Karpas-422 (cell line): ENCODE results near the gene MBD1. TPM values are rescaled to one million over a fixed set of nuclear protein-coding genes. Genes with fewer than 3 reads are reported as not detected.
"Not testable (repeated sequence)": the region's sequence is repeated elsewhere in the genome, so short reads cannot be mapped to it uniquely, and the experiment has no call there.

ENCODE experiments used
- DNase-seq: peaks from one replicate; pipeline ENCODE4 v3.0.0-alpha.2; 2015
- H2AFZ ChIP-seq: fragments of 200-600 bp; sonication (generic); 2 replicates; pipeline ENCODE4 v1.6.1; 2014; ENCODE audit warnings: antibody characterized with exemption, low read length, mixed read lengths
- H3K27ac ChIP-seq: fragments of 200-600 bp; sonication (generic); 2 replicates; pipeline ENCODE4 v1.5.1; 2014; ENCODE audit warnings: mild to moderate bottlenecking, low read length, moderate library complexity
- H3K27me3 ChIP-seq: fragments of 200-600 bp; sonication (generic); 2 replicates; pipeline ENCODE4 v1.6.1; 2014; ENCODE audit warnings: low read length, mixed read lengths
- H3K36me3 ChIP-seq: fragments of 200-600 bp; sonication (generic); 2 replicates; pipeline ENCODE4 v1.6.1; 2014; ENCODE audit warnings: low read length, mixed read lengths; ENCODE audit not compliant: insufficient read depth
- H3K4me1 ChIP-seq: fragments of 200-600 bp; sonication (generic); 2 replicates; pipeline ENCODE4 v1.6.1; 2014; ENCODE audit warnings: mild to moderate bottlenecking, low read length, mixed read lengths
- H3K4me2 ChIP-seq: fragments of 200-600 bp; sonication (generic); 2 replicates; pipeline ENCODE4 v1.6.1; 2014; ENCODE audit warnings: low read length, low read depth, mild to moderate bottlenecking; ENCODE audit not compliant: poor library complexity, severe bottlenecking
- H3K4me3 ChIP-seq: fragments of 200-600 bp; sonication (generic); 2 replicates; pipeline ENCODE4 v1.5.1; 2014; ENCODE audit warnings: mild to moderate bottlenecking, antibody characterized with exemption, low read length, mixed read lengths
- H3K79me2 ChIP-seq: fragments of 200-600 bp; sonication (generic); 2 replicates; pipeline ENCODE4 v1.6.1; 2014; ENCODE audit warnings: mild to moderate bottlenecking, low read length, mixed read lengths
- H3K9ac ChIP-seq: fragments of 200-600 bp; sonication (generic); 2 replicates; pipeline ENCODE4 v1.6.0; 2014; ENCODE audit warnings: low read length
- H3K9me2 ChIP-seq: fragments of 200-600 bp; sonication (generic), shearing (Covaris generic); replicated peaks from 2 replicates; pipeline ENCODE4 v1.6.0; 2014; ENCODE audit warnings: mild to moderate bottlenecking, low read length, moderate library complexity; ENCODE audit not compliant: insufficient read depth
- H3K9me3 ChIP-seq: fragments of 300-700, 200-600 bp; sonication (generic); 2 replicates; pipeline ENCODE4 v1.6.1; 2014; ENCODE audit warnings: low read length, mixed read lengths
- H4K20me1 ChIP-seq: fragments of 200-600 bp; sonication (generic); 2 replicates; pipeline ENCODE4 v1.6.1; 2014; ENCODE audit warnings: mild to moderate bottlenecking, antibody characterized with exemption, low read length, low read depth; ENCODE audit not compliant: insufficient read depth
- small RNA-seq: library from RNA; depleted of rRNA; stranded (forward); fragments of <200 nt; gene quantifications from one replicate; pipeline ENCODE3, GENCODE V24; 2014
- total RNA-seq: library from RNA; depleted of rRNA; stranded (reverse); fragments of >200 nt; shearing (Covaris generic); gene quantifications from 2 replicates; pipeline ENCODE4 v1.2.3, GENCODE V29; 2014; ENCODE audit warnings: low replicate concordance; rRNA removed

The MBD1 gene
- total RNA-seq, 1 experiment from 2014 or later: 33.0 TPM

GRCh38 chr18:50241768-50242167, 39.6 kb downstream of the MBD1 start:
- H2AFZ ChIP-seq, H3K4me2 ChIP-seq, H3K4me3 ChIP-seq, H3K27ac ChIP-seq, H3K9ac ChIP-seq, DNase-seq, H3K36me3 ChIP-seq, H3K79me2 ChIP-seq, H3K9me3 ChIP-seq, H4K20me1 ChIP-seq, H3K4me1 ChIP-seq, H3K27me3 ChIP-seq, H3K9me2 ChIP-seq: not testable (repeated sequence)

- H3K9ac ChIP-seq: no peak overlapping the region
Measured at GRCh38 chr18:50240080-50240563, 41.2 kb downstream of the MBD1 start.

GRCh38 chr18:50232419-50232818, 48.9 kb downstream of the MBD1 start:
- H3K9me3 ChIP-seq: no peaks in the 10 kb centered on the region
- no peaks in the 10 kb centered on the region for H3K4me1 ChIP-seq
- H3K27me3 ChIP-seq: no peaks in the 10 kb centered on the region
- H3K9ac ChIP-seq: no peak overlapping the region
- no peak overlapping the region for H3K4me2 ChIP-seq
- H2AFZ ChIP-seq: no peak overlapping the region
- no peak overlapping the region for H3K27ac ChIP-seq
- no peaks in the 10 kb centered on the region for H4K20me1 ChIP-seq
- H3K79me2 ChIP-seq: no peaks in the 10 kb centered on the region
- H3K9me2 ChIP-seq: no peaks in the 10 kb centered on the region
- H3K36me3 ChIP-seq: no peaks in the 10 kb centered on the region
- no peak for DNase-seq
- H3K4me3 ChIP-seq: no peak overlapping the region

More at GRCh38 chr18:50240080-50240563, 41.2 kb downstream of the MBD1 start:
- H3K9me2 ChIP-seq: no peaks in the 10 kb centered on the region
- H3K36me3 ChIP-seq: no peaks in the 10 kb centered on the region
- H2AFZ ChIP-seq: no peak overlapping the region
- H3K9me3 ChIP-seq: no peaks in the 10 kb centered on the region
- H3K4me2 ChIP-seq: no peak overlapping the region
- no peaks in the 10 kb centered on the region for H4K20me1 ChIP-seq
- H3K27ac ChIP-seq: no peak overlapping the region
- DNase-seq: no peak
- H3K27me3 ChIP-seq: no peaks in the 10 kb centered on the region
- no peaks in the 10 kb centered on the region for H3K79me2 ChIP-seq
- H3K4me1 ChIP-seq: no peaks in the 10 kb centered on the region
- H3K4me3 ChIP-seq: no peak overlapping the region

GRCh38 chr18:50231621-50232020, 49.7 kb downstream of the MBD1 start:
- no peak overlapping the region for H3K27ac ChIP-seq
- H3K4me2 ChIP-seq: no peak overlapping the region
- H3K36me3 ChIP-seq: no peaks in the 10 kb centered on the region
- H3K9me2 ChIP-seq: no peaks in the 10 kb centered on the region
- no peak overlapping the region for H3K4me3 ChIP-seq
- H2AFZ ChIP-seq: no peak overlapping the region
- no peak overlapping the region for H3K9ac ChIP-seq
- DNase-seq: no peak
- no peaks in the 10 kb centered on the region for H3K79me2 ChIP-seq
- no peaks in the 10 kb centered on the region for H3K27me3 ChIP-seq
- H4K20me1 ChIP-seq: no peaks in the 10 kb centered on the region
- H3K9me3 ChIP-seq: no peaks in the 10 kb centered on the region
- no peaks in the 10 kb centered on the region for H3K4me1 ChIP-seq

- H3K9ac ChIP-seq, H3K27me3 ChIP-seq, H3K4me2 ChIP-seq, H3K36me3 ChIP-seq, H2AFZ ChIP-seq, H4K20me1 ChIP-seq, H3K27ac ChIP-seq, H3K4me3 ChIP-seq, H3K9me3 ChIP-seq, H3K79me2 ChIP-seq, H3K9me2 ChIP-seq, DNase-seq: not testable (repeated sequence)
- peaks cover 15% of the 10 kb centered on the region for H3K4me1 ChIP-seq
Measured at GRCh38 chr18:50220249-50220648, 61.1 kb downstream of the MBD1 start.

Small RNA genes within 50 kb of the gene (small RNA-seq; reads per million reads assigned to genes)
- not detected for gene RNA5SP458

Other genes starting within 250 kb of the MBD1 start
- 0.97 TPM in 1 of 2 replicates, not detected in the other for gene MYO5B, start 86.4 kb downstream of the MBD1 start, total RNA-seq
- 0.34 TPM in 1 of 2 replicates, not detected in the other for gene CFAP53, start 15.0 kb downstream of the MBD1 start, total RNA-seq
- gene CXXC1, start 6.2 kb upstream of the MBD1 start, total RNA-seq: 43.0 and 105 TPM in 2 replicates
- 20.3 and 28.8 TPM in 2 replicates for gene SKA1, start 93.5 kb upstream of the MBD1 start, total RNA-seq